ENCODE measurements around the gene SLC6A11.

Gene SLC6A11

DNA sequence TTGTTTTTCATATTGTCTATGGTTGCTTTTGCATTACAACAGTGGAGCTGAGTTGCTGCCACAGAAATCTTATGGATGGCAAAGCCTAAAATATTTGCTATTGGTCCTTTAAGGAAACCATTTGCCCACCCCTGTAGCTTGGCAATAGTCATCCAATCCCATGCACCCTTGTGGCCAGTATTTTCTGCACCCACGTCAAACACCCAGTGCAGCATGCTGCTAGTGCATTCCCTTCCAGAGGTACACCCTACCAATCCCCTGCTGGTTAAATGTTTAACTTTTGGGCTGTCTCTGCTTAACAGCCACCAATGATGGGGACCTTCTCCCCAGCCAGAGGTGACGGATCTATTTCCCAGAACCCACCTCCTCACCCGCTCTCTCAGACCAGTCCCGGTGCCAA is 23.8 kb upstream of the SLC6A11 start:
- no peak for DNase-seq

DNA sequence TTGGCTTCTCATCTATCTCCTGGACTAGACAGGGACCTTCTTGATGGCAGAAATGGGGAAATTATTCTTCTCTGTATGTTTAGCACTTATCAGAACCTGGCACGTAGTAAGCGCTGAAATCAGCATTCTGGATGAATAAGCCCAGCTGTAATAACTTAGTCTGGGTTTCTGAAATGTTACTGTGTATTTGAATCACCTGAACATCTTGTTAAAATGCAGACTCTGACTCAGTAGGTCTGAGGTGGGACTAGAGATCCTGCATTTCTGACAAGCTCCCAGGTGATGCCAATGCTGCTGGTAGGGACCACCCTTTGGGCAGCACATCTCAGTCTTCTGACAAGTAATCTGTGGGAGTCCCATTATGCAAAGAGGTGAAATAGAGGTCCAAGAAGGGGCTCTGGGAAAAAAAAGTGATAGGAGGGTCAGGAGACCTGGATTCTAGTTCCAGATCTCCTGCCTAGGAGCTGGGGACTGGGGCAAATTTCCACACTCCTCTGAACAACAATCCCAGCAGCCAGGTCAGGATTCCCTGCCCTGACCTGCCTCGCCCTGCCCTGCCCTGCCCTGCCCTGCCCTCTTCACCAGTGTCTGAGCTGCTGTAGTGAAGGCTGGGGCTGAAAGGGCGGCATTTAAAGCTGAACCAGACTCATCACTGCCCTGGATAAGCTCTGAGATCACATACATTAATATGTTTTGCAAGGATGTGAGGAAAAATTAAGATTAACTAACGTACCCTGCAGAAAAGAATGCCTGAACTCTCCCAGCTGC is 17.2 kb upstream of the SLC6A11 start:
- no peak for DNase-seq

DNA sequence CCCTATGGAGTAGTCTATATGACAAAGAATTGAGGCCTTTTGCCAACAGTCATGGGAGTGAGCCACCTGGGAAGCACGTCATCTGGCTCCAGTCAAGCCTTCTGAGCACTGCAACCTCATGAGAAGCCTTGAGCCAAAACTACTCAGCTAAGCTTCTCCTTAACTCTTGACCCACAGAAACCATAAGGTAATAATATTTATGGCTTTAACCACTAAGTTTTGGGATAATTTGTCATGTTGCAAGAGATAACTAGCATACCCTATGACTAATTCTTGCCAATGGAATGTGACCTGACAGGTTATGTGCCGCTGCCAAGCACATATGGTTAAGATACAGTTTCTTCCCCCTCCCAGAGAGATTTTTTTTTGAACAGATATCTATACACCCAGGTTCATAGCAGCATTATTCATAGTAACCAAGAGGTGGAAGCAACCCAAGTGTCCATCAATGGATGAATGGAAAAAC is 11.8 kb upstream of the SLC6A11 start:
- DNase-seq = no peak

DNA sequence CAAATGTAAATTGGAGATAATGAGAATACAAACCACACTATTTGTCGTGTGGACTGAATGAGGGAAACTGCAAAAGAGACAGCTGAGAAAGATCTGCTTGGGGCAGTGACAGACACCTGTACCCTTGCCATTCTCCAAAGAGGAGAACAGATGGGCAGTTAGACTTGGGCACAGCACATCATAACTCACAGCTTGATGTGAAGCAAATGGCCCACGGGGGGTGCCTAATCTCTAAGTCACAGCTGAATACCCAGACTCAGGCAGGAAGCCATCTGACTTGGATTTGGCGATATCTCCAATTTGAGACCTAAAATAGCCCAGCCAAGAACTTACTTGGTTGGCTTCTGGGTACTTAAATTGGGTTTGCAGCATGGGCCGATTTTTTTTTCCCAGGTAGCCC is 10.0 kb upstream of the SLC6A11 start:
- no peak for DNase-seq

DNA sequence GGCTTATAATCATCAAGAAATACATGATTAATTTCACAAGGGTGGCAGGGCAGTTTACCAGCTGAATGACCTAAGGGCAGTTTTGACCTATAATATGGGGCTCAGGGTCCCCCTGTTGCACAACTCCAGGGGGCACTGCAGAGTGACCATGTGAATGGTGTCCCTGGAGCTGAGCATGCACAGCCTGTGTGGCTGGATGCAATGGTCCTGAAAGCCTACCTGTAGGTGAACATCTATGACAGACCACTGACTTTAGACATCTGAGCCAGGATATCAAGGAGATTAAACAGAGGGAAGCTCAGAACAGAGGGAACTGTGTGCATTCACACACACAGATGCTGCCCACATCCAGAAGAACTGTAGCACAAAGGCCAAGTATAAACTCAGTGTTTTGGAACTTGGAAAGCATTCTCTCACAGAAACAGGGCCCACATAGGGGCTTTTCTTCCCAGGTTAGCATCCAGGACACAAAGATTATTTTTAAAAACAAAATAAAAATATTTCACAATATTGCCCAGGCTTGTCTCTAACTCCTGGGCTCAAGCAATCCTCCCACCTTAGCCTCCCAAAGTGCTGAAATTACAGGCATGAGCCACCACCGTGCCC is 7.8 kb upstream of the SLC6A11 start:
- DNase-seq = no peak

DNA sequence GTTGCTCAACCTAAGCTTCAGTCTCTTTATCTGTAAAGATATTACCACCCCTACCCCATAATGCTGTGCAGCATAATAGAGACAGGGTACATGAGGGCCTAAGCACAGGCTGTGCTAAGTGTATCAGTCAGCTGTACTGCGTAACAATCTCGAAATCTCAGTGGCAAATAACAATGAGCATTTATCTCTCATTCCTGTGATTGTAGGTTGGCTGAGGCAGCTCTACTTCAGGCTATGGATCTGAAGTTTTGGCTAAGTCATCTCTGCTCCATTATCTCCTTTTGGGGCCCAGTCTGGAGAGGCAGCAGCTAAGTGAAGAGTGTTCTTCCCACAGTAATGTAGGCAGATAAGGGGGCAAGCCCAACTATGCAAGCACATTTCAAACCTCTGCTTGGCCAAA is 7.1 kb upstream of the SLC6A11 start:
- DNase-seq = no peak

DNA sequence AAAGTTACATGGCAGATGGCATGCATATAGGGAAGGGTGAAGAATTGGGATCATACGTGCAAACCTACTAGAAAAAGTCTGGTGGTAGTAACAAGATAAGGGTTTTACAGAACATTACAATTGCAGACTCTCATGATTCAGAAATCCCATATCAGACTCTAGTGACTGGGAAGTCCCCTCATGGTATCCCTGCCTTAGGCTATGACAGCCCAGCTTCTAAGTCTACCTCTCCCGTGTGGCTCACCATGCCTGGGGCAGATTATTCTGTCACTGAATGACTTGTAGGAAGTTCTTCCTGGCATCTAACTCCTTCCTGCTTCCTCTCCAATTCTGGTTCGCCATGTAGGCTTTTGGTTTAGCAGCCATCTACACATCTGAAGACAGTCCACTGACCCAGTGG is 5.7 kb upstream of the SLC6A11 start:
- DNase-seq = no peak

DNA sequence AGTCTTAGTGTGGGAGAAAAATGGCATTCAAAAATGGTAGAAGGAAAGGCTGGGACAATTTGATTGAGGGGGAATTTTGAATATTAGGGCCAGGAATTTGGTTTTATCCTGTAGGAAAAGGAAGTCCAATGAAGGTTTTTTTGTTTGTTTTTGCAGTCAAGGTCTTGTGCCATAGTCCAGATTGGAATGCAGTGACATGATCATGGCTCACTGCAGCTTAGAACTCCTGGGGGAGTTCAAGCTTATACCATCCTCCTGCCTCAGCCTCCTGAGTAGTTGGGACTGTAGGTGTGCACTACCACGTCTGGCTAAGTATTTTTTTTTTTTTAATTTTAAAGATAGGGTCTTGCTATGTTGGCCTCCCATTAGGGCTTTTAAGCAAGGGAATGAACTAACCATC is 2.6 kb upstream of the SLC6A11 start:
- DNase-seq = no peak

DNA sequence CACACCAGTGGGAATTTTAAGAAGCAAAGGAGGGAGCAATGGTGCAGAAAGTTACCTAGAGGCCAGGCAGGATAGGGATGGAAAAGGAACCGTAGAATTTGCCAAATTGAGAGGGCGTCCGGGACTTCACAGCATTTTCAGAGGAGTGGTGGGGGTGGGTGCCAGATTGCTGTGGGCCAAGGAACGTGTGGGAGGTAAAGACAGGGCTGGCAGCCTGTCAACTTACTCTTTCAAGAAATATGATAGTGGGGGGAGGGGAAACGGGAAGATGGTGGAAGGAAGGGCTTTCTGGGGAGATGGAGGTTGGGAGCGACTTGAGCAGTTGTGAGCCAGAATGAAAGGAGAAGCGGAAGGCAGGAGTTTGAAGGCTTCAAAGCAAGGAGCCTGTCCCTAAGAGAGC is 1.4 kb upstream of the SLC6A11 start:
- DNase-seq = no peak

DNA sequence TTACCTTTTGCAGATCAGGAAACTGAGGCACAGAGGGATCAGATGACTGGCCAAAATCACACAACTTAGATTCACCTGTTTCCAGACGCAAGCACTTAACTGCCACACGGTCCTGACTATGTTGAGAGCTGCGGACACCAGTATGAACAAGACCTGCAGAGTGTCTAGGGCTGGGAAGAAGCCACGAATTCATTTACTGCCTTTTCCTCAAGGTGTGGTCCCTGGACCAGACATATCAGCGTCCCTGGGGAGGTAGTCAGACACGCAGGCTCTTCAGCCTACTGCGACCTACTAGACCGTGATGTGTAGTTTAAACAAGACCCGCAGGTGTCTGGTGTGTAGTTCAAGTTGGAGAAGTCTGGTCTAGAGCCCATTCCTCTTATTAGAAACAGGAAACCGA is 541 bp upstream of the SLC6A11 start:
- DNase-seq = no peak

DNA sequence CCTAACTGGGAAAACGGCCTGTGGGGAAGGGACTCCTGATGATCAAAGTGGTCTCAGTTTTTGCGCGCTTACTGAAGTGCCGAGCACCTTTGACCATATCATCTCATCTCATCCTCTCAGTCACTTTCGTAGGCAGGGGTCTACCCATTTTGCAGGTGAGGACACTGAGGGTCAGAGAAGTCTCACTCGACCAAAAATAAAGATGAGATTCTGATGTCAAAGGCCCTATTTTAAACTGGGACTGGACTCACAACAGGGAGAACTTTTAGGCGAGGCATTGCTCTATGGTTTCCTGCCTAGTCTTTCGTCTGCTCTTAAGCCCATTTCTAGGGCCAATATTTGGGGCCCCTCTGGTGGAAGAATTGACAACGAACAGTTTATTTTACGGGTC is 830 bp downstream of the SLC6A11 start:
- DNase-seq = no peak

DNA sequence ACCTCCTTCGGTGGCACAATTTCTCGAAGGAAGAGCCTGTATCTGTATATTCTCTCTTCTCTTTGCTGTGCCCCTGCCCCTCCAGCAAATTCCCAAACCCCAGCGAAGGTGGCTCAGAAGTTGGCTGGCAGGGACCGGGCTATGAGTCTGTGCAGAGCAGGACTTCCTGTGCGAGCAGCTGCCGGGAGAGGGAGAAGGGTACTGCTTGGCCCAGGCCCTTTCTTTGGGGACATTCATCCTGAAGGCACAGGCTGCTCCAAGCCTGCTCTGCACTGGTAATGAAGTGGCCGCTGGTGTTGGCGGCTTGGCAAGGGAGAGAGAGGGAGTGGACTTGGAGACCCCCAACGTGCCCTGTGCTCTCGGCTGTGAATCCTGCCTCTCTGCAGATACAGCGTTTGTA is 1.5 kb downstream of the SLC6A11 start:
- no peak for DNase-seq

DNA sequence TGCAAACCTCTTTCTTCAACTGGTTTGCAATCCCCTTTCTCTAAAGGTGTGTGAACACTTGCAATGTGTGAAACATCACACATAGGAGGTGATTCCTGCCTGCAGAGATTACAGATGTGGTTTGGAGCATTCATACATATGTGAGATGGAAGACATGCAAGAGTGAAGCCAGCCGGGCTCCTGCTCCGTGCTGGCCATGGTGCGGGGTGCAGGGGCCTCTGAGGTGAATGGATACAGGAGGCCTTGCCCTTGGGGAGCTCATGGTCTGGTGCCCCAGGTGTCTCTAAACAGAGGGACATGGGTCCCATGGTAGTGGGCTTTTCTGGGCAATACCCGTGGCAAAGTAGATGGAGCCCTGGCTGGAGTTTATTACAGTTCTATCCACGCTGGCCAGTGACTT is 6.0 kb downstream of the SLC6A11 start:
- DNase-seq = no peak

DNA sequence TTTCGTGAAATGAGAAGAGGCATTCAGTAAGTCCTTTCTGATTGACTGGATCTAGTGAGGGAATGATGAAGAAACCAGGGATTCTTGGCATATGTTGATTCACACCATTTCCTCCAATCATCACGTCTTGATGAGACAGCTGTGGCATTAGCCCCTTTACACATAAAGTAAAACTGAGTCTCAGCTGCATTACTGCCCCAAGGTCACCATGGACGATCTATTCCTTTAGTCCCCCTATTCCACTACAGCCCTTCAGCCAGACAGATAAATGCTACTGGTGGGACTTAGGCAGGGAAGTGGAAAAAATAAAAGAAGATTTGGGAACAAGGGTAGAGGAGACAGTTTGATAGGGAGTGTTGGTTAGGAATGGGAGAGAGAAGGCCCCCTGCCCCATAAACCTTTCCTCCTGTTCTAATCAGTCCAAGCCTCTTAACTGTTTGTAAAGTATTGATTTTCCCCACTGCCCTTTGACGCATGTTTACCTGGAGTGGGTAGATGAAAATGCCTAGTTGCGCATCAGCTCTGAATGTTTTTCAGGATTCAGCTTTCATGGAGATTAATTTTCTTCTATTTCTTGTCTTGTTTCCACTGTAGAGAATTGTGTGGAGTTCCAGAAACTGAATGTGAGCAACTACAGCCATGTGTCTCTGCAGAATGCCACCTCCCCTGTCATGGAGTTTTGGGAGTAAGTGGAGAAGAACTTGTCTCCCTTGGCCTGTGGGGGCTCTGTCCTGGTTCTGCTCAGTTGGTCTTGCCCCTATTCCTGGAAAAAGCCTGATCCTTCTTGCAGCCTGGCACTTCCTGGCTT is 6.9 kb downstream of the SLC6A11 start:
- DNase-seq = no peak

DNA sequence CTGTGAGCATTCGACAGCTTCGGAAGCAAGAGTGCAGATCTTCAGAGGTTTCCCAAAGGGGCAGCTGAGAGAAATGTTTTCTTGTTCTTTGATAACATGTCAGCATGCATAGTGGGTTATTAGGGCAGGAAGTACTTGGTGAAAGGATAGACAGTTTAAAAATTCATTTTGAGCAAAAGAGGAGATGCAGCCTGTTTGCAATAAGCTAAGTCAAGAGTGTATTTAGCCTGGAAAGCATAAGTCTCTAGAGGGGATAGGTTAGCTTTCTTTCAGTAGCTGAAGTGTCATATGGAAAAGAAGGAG is 7.4 kb downstream of the SLC6A11 start:
- no peak for DNase-seq

DNA sequence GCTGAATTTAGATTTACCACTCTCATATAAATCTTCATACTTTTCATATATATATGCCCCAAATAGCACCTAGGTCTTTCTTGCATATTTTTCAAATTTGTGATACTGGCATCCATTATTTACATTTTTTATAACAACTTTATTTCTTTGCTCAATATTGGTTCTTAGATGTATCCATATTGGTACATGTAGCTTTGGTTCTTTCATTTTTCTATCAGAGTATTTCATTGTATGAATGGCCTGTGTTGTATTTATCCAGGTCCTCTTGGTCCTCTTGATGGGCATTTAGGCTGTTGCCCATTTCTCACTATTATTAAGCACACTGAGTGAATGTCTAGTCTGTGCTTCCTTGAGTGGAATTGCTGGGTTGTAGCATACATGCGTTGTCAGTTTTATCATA is 8.4 kb downstream of the SLC6A11 start:
- no peak for DNase-seq

DNA sequence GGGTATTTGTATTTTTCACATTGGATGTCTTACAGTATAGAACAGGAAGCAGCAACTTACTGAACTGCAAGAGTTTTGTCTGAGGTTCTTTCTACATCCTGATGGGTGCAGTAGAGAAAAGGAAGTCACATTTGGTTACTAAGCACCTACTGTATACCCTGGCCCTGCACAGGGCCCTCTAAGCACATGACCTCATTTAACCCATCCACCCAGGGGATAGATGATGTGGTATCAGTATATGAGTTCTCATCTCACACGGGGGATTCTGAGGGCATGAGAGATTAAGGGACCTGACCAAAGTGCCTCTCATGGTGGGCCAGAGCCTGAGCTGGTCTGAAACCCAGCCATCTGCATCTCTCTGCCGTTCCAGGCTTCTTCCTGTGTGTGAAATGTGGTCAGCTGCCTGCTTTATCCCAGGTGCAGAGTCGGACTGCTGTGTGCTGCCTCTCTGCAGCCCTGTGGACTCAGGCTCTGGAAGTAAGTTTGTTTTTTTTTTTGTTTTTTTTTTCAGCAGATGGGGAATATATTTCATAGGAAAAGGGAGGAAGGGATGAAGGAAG is 17.9 kb downstream of the SLC6A11 start:
- no peak for DNase-seq

DNA sequence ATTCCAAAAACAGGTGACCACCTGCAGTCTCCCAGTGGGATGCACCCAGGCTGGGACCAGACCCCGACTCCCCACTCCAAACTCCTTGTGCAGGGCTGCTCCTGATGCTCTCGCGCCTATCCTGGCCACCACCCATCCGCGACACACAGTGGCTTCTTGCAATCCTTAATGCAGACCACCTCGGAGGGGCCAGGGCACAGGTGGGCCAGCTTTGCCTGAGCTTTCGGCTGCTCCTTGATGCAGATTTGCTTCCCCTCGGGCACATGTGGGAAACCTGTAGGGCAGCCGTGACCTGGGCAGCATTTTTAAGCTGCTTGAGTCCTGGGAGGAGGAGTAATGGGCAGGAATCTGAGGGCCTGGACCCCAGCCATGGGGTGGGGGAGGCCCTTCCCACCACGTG is 18.9 kb downstream of the SLC6A11 start:
- no peak for DNase-seq

DNA sequence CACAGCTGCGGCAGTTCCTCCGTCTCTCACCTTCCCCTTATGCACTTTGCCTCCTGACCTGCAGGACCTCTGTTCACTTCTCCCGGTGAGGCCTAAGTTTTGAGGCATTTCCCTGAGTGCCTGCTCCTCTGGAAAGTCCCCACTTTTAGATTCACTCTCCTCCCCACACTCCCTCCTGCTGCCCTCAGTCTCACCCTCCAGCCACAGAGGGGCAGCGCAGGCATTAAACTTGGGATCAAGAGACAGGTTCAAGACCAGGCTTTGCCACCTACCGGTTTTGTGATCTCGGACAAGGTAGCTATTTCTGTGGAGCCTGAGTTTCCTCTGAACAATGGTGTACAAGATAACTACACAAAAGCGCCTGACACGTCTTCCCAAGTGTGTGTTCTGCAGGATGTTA is 19.4 kb downstream of the SLC6A11 start:
- DNase-seq = no peak

DNA sequence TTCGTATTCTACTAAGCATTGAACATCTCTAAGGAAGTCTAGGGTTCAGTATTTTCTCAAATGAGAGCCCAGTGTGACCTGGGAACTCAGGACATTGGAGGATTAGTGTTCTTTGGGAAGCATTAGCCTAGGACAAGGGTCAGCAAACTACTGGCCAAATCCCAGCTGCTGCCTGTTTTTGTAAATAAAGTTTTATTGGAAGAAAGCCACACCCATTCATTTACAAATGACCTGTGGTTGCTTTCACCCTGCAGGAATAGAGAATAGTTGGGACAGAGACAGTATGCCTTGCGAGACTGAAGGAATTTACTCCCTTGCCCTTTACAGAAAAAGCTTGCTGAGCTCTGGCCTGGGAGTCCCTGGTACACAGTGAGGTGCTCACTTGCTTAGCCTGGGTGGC is 20.6 kb downstream of the SLC6A11 start:
- DNase-seq = no peak

DNA sequence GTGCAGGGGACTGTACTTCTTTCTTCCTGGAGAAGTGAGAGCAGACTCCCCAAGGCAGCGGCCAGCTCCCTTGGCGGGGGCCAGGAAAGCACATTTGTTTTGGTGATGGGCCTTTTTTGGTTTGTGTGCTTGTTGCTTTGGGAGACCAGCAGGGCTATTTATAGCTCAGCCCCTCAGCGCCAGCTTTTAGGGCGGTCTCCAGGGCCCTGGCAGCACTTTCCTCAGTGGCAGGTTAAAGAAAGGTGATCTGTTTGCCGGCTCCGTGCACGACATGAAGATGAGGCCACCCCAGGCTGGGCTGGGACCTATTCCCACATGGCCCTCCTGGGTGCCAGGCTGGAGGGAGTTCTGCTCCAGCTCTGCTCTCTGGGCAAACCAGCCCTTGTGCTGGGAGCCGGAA is 21.8 kb downstream of the SLC6A11 start:
- no peak for DNase-seq

DNA sequence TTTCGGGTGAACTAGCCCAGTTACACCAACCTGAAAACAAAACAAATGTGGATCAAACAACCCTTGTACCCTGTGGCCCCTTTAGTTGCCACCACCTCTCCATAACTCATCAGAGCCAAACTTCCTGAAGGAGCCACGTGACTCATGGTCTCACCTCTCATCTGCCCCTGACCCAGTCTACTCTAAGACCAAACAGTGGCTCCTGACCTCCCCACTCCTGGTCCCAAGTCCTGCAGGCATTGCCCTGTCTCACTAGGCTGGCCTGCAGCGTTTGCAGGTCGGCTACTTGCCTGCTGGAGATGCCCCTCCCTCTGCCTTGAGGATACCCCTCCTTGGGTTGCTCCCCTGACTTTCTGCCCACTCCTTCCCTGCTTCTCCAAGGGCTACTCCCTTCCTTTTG is 23.1 kb downstream of the SLC6A11 start:
- no peak for DNase-seq

DNA sequence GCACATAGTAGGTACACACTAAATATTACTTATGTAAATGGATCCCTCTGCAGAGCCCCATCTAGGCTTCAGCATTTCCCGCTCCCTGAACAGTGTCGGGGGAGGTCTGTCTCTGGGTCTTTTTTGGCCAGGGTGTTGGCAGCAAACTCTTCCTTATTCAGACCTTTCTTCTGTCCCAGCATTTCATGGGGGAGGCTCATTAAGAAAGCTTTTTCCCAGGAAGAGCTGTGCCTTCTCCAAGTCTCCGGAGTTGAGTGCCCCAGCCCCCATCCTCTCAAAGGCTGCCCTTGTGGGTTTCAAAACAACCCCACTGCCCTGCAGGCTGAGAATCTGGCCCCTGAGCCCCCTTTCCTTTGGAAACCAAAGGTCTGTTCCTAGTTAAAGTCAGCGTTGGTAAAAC is 25.1 kb downstream of the SLC6A11 start:
- no peak for DNase-seq

DNA sequence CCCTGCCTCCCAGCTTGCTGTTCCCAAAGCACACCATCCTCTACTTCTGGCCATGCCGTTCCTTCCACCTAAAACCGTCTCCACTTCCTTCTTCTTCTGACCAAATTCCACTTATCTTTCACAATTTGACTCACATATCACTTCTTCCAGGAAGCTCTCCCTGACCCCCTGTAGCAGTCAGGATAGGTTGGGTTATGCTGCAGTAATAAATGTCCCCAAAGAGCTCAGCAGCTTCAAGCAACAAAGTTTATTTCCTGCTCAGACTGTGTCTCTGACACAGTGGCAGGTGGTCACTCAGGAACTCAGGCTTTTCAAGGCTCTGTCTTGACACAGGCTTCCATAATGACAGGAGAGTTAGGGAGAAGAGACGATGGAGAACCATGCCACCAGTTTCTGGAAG is 27.4 kb downstream of the SLC6A11 start:
- no peak for DNase-seq
